Measurements from ENCODE around the gene CDC25B. TPM values are rescaled to one million over a fixed set of nuclear protein-coding genes. Genes with fewer than 3 reads are reported as not detected.

Gene CDC25B
- total and polyA plus RNA-seq, 10 of the 15 experiments (the other 5 are each of a cell fraction or from before 2014, with no cell fraction given), result 4.6 to 58.8 (median 24.6) TPM

- TF ChIP-seq, protein P1, sequence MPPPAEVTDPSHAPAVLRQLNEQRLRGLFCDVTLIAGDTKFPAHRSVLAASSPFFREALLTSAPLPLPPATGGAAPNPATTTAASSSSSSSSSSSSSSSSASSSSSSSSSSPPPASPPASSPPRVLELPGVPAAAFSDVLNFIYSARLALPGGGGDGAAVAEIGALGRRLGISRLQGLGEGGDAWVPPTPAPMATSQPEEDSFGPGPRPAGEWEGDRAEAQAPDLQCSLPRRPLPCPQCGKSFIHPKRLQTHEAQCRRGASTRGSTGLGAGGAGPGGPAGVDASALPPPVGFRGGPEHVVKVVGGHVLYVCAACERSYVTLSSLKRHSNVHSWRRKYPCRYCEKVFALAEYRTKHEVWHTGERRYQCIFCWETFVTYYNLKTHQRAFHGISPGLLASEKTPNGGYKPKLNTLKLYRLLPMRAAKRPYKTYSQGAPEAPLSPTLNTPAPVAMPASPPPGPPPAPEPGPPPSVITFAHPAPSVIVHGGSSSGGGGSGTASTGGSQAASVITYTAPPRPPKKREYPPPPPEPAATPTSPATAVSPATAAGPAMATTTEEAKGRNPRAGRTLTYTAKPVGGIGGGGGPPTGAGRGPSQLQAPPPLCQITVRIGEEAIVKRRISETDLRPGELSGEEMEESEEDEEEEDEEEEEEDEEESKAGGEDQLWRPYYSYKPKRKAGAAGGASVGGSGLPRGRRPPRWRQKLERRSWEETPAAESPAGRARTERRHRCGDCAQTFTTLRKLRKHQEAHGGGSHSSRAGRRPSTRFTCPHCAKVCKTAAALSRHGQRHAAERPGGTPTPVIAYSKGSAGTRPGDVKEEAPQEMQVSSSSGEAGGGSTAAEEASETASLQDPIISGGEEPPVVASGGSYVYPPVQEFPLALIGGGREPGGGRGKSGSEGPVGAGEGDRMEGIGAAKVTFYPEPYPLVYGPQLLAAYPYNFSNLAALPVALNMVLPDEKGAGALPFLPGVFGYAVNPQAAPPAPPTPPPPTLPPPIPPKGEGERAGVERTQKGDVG (CRISPR knock-in tag; IDR thresholded peaks at IDR 0.05), result no peak
- TF ChIP-seq RBBP5 (conservative IDR thresholded peaks at IDR 0.05) (no peak), ZNF207 (IDR thresholded peaks at IDR 0.05; ENCODE audit: borderline replicate concordance) (peak; percentile 77; the same call in 1 of the 2 replicates), ZNF384 (IDR thresholded peaks at IDR 0.05; ENCODE audit: borderline replicate concordance, low read depth, low read length) (no peak), TCF3 (IDR thresholded peaks at IDR 0.05; ENCODE audit: borderline replicate concordance, insufficient read depth, low read depth, low read length) (no peak), MTA2 (IDR thresholded peaks at IDR 0.05; ENCODE audit: low read depth) (peak; percentile 57; the same call in 1 of the 2 replicates), NFIC (IDR thresholded peaks at IDR 0.05; ENCODE audit: low read depth, low read length) (no peak), PAX5 (IDR thresholded peaks at IDR 0.05; ENCODE audit: borderline replicate concordance, low read depth, low read length) (peak; percentile 83; the same call in 1 of the 2 replicates), ZNF687 (IDR thresholded peaks at IDR 0.05) (peak; percentile 76), CUX1 (IDR thresholded peaks at IDR 0.05; ENCODE audit: insufficient replicate concordance, low read depth, low read length) (no peak), NR2C1 (IDR thresholded peaks at IDR 0.05) (no peak), STAT3 (IDR thresholded peaks at IDR 0.05; ENCODE audit: low read depth, low read length) (no peak), SP1 (IDR thresholded peaks at IDR 0.05; ENCODE audit: low read depth, low read length) (peak; percentile 54), MYB (IDR thresholded peaks at IDR 0.05; ENCODE audit: borderline replicate concordance, low read depth, low read length) (no peak), RAD21 (IDR thresholded peaks at IDR 0.05; ENCODE audit: insufficient read depth, low read depth, low read length) (no peak; the same call in 1 of the 2 replicates), BCL11A (IDR thresholded peaks at IDR 0.05; ENCODE audit: low read depth, low read length) (peak; percentile 55; the same call in 1 of the 2 replicates)
Measured at GRCh38 chr20:3795511-3796468, at the start of gene CDC25B (continued).

All from GM12878 (cell line).